Hematopoietic multipotent progenitor cell treated with erythropoietin and hydrocortisone succinate and interleukin-3 and kit ligand, for 8 days (in vitro differentiated cells): ENCODE data around the gene ZNF462.

ENCODE experiments used
- DNase-seq: peaks from one replicate; pipeline ENCODE4 v3.0.0-alpha.2; 2015

ZNF462 gene

GRCh38 chr9:106866243-106866642, 3.3 kb downstream of the ZNF462 start:
- DNase-seq: no peak

- DNase-seq: no peak
Measured at GRCh38 chr9:106867286-106867685, 4.3 kb downstream of the ZNF462 start.

DNA sequence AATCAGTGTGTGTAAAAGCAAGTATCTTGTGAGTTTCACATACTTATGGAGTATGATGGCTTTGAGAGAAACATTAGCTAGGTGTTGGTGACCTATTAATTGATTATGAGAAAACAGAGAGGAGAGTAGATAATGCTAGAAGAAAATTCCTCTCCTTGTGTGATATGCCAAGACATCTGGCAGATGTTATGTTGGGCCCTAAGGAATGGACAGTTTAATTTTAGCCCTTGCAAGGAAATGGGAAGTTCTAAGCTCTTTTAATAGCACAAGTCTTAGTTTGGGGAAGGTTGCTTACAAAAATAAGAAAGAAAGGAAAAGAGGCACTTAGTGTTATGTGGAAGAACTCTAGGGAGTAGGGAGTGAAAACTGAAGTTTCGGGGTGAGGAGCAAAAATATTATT, 5.1 kb downstream of the ZNF462 start:
- no peak for DNase-seq

GRCh38 chr9:106868565-106868964, 5.6 kb downstream of the ZNF462 start:
- DNase-seq: no peak

DNA sequence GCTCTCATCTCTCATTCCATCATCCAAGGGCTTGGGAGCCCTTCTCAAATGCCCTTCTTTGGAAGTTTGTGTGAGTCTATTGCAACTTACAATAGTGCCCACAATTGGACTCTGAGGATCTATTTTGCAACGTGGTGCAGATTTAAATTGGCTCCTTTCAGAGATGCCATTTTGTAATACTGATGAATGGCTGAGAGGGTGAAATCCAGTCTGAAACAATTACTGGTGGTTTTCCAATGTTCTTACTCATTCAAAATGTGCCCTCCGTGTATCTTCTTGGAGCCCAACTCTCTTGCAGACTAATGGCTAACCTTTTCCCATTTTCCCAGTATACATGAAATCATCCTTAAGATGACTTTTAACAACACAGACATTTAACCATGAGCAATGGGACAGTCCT, 6.1 kb downstream of the ZNF462 start:
- DNase-seq: no peak

- DNase-seq: no peak
Measured at GRCh38 chr9:106869458-106869857, 6.5 kb downstream of the ZNF462 start.

- DNase-seq: no peak
Measured at GRCh38 chr9:106872641-106873040, 9.7 kb downstream of the ZNF462 start.

DNA sequence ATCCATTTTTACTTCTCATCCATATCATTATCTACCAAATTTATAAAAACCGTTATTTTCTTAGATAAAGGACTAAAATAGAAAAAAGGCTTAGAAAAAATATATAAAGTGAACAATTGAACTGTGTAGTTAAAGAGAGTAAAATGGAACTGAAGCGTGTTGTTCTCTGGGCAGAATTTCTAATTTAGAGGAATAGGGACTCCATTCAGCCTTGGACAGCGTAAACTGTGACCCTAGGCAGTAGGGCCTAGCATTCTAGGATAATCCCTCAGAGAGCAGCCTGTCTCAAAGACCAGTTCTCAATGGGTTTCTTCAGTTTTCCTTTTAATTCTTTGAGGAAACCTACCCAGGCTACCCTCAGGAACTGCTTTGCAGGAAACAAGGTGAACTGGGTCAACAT, 11.1 kb downstream of the ZNF462 start:
- DNase-seq: no peak

- DNase-seq: no peak
Measured at GRCh38 chr9:106874652-106875051, 11.7 kb downstream of the ZNF462 start.

DNA sequence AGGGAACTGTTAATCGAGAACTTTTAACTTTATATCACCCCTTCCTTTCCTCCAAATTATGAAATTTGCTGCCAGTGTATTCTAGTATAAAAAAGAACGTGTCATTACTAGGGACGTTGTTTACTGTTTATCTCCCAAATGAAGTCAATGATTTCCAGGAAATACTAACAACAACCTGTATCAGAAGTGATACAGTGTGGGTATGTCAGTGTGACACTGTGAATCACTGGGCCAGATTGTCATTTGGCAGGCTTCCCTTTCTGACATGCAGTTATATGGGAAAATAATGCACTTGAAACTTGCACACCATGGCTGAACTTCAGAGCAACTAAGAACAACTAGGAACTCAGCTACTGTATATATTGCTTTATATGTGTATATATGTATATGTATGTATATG, 12.6 kb downstream of the ZNF462 start:
- DNase-seq: no peak

DNA sequence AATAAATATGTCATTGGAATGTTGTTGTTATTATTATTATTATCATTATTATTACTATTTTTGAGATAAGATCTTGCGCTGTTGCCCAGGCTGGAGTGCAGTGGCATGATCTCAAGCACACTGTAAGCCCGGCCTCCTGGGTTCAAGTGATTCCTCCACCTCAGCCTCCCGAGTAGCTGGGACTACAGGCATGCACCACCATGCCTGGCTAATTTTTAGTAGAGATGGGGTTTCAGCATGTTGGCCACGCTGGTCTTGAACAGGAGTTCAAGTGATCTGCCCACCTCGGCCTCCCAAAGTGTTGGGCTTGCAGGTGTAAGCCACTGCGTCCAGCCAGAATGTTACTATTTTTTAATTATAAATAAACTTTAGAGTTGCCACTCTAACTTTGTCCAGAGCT, 14.4 kb downstream of the ZNF462 start:
- no peak for DNase-seq

- no peak for DNase-seq
Measured at GRCh38 chr9:106878081-106878837, 15.3 kb downstream of the ZNF462 start.

GRCh38 chr9:106878934-106879333, 16.0 kb downstream of the ZNF462 start:
- no peak for DNase-seq

DNA sequence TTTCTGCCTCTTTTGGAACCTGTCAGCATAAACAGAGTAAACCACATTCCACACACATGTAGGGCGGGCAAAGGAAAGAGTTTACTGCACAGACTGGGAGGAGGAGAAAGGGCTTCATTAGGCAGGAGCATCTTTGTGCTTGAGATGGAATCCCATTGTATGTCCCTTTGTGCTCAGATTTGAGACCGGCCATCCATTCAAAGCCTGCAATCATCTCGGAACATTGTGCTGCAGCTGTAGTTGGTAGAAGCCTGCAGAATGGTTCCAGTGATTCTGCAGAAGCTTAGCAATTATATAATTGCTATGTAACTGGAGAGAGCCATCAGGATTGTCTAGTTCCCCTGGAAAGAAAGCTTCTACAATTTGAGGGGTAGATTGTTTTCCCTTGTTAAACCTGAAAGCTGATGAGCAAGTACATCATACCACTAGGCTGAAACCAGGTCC, 16.5 kb downstream of the ZNF462 start:
- no peak for DNase-seq

DNA sequence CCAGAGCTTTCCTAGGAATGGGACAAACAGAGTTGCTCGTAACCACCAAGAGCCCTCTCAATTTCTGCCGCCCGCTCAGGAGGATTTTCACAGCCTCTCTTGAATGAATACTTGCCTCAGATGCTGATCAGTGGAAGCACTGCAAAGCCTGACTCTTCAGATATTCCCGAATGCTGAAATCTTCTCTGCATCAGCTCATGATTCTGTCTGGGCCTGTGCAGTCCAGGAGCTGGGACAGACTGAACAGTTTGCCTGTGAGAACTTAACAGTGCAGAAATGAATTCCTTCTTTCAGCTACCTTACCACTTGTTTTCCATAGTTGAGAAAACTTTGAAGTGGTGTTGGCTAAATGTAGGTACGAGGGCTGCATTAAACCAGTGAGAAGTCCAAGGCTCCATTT, 17.1 kb downstream of the ZNF462 start:
- no peak for DNase-seq

DNA sequence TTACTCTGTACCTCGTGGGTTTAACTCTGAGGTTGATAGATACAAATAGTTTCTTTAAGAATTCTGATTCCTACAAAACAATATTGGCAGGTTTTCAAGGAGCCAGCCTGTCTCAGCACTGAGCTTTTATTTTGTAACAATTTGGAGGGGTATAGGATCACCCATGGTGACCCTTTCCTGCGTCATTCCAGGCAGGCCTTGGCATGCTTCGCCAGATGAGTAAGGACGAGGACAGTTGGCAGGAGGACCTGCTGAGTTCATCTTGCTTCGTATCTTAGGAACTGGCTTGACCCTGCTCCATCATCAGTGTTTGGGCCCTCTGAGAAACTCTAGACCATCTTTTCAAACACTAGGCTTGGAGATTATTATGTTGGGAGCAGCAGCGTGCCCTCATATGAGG, 17.9 kb downstream of the ZNF462 start:
- no peak for DNase-seq

GRCh38 chr9:106883030-106883429, 20.1 kb downstream of the ZNF462 start:
- DNase-seq: no peak

DNA sequence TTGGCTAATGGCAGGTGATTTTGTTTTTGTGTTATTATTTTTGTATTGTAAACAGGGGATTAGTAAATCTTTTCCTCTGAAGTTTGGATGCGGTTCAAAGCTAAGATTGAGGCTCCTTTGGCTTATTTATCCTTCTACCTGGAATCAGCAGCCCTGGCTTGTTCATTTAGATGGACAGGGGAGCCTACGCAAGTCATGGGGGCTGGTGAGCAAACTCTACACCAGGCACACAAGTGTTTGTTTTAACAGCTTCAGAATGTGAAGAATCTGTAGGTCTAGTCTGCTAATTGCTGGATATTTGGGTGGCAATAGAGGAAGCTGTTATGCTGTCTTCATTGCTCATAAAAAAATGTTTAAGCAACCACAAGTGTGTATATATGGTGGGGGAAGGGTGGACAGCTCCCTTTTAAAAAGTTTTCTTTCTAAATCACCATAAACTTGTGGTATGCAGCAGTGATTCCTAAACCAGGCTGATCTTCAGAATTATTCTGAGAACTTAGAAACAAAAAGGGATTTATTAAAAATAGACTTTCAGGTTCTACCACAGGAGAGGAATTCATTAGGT, 20.7 kb downstream of the ZNF462 start:
- no peak for DNase-seq

DNA sequence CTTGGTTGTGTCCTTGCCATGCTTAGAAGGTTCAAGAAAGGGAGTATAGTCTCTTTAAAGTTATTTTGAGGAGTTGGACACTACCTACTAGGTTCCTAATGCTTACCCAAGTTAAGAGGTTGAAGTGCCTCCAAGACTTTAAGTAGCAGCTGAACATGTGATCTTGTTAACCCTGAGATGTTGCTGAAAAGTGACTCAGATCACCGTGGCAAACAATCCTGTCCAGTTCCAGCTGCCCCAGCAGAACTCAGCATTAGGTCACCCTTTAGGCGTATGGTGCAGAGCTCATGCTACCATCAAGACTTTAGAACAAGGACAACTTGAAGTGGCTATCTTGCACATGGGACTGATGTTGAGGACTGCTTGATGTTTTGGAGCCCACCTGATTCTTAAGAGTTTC, 22.5 kb downstream of the ZNF462 start:
- DNase-seq: no peak

GRCh38 chr9:106886111-106887046, 23.4 kb downstream of the ZNF462 start:
- DNase-seq: no peak

- DNase-seq: no peak
Measured at GRCh38 chr9:106887066-106887465, 24.1 kb downstream of the ZNF462 start.

DNA sequence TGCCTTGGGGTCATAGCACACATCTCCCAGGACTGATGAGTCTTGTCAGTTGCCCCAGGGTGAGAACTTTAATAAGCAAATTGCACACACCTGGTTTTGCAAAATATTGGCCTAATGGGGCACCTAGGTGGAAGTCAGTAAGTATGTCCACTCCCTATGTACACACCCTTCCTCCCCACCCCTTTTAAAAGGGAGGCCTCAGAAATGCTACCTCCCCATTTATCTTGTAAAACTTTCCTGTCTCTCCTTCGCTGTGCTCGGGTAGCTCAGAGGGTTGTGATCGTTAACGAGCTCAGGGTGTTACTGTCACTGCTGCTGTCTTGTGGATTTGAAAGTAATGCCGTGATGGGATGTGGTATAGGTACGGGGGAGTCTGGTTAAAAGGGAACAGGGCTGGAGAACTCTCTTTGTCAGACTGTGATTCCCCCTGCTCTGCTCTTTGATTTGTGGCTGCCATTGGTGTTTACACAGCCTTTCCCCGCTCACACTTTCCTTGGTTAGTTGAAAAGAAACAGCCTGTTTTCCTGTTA, 26.2 kb downstream of the ZNF462 start:
- no peak for DNase-seq

GRCh38 chr9:106890608-106891007, 27.6 kb downstream of the ZNF462 start:
- DNase-seq: no peak

DNA sequence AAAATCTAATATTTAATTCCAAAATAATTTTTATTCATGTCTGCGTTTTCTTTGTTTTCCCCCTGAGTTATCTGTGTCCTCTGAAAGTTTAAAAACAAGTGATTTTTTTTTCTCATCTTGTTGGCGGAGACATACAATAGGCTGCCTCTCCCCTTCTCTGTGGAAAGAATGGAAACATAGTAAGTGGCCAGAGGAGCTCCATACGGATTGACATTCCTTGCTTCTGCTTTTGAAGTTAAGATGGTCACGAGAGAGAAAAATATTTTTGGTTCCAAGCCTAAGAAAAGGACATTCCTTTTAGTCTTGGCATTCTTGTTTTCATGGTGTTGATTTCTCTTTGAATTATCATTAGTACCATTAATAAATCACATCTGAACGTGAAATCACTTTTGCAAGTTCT, 28.3 kb downstream of the ZNF462 start:
- DNase-seq: no peak
